ENCODE results near the gene ERLIN1. TPM values are rescaled to one million over a fixed set of nuclear protein-coding genes. Genes with fewer than 3 reads are reported as not detected.

Gene ERLIN1
- total RNA-seq, 2 experiments from 2014 or later, result 18.4 to 18.7 TPM

GRCh38 chr10:100101192-100102076, 84.4 kb downstream of the ERLIN1 start:
- Mint-ChIP-seq H3K4me3 (no peak overlapping the region), H3K27ac (no peak overlapping the region), H3K27me3 (ENCODE audit: low read depth) (peaks cover 49% of the 10 kb centered on the region), H3K36me3 (ENCODE audit: low read depth) (no peaks in the 10 kb centered on the region), H3K4me1 (ENCODE audit: low read depth) (no peaks in the 10 kb centered on the region), H3K9me3 (peaks cover 4% of the 10 kb centered on the region)
- CTCF ChIA-PET, result interaction anchor here (0.5 kb wide), 1 partner anchor 57 kb away, joined by 3 read pairs; no protein-coding TSS in a partner anchor
- DNase-seq, result no peak
- intact Hi-C loops (cut with micrococcal nuclease), result no loop called here

DNA sequence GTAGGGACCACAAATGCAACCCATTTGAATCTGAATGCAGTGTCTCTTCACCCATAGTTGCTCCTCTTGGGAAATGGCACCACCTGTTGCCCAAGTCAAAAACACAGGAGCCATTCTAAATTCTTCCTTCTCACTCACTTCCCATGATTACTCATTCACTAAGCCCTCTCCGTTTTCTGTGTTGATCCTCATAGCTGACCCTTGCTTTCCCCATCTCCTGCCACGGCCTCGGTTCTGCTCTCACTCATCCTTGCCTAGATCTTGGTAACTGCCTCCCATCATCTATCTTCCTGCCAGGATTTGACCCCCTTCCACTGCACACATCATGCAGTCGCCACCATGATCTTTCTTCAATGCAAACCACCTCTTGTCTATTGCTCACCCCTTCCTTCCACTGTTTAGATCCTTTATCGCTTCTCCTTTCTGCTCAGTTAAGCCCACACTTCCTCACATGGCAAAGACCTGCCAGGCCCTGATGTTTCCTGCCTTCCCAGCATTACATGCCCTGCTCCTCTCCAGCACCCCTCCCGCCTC, 85.1 kb downstream of the ERLIN1 start:
- DNase-seq, result no peak
- peaks cover 49% of the 10 kb centered on the region for H3K27me3 Mint-ChIP-seq (ENCODE audit: low read depth)
- no peak overlapping the region for H3K4me3 Mint-ChIP-seq
- intact Hi-C loops (cut with micrococcal nuclease), result no loop called here
- no peaks in the 10 kb centered on the region for H3K4me1 Mint-ChIP-seq (ENCODE audit: low read depth)
- CTCF ChIA-PET, result no interaction called here
- peaks cover 4% of the 10 kb centered on the region for H3K9me3 Mint-ChIP-seq
- no peak overlapping the region for H3K27ac Mint-ChIP-seq
- H3K36me3 Mint-ChIP-seq (ENCODE audit: low read depth), result no peaks in the 10 kb centered on the region

Other genes with a start within 250 kb of the ERLIN1 start
- gene DNMBP, start 176.1 kb downstream of the ERLIN1 start, total RNA-seq, result 1 to 10 TPM; 2.2 to 2.4 TPM
- gene CPN1, start 104.2 kb downstream of the ERLIN1 start, total RNA-seq, result not detected
- 10 to 100 TPM; 23.0 to 24.1 TPM for gene CHUK, start 43.6 kb upstream of the ERLIN1 start, total RNA-seq
- 10 to 100 TPM; 35.3 to 35.4 TPM for gene CWF19L1, start 81.6 kb upstream of the ERLIN1 start, total RNA-seq
- 10 to 100 TPM; 68.5 to 69.1 TPM for gene BLOC1S2, start 100.7 kb upstream of the ERLIN1 start, total RNA-seq
- not detected for gene PKD2L1, start 144.2 kb upstream of the ERLIN1 start, total RNA-seq
- 100 to 1,000 TPM; 161 to 169 TPM for gene SCD, start 161.2 kb upstream of the ERLIN1 start, total RNA-seq